ENCODE measurements around the gene BCAR3. TPM values are rescaled to one million over a fixed set of nuclear protein-coding genes. Genes with fewer than 3 reads are reported as not detected.
A peak's percentile ranks its signal among the peaks of the same experiment; 100 is the strongest.

The BCAR3 gene
- total and polyA plus RNA-seq, 2 experiments from 2014 or later, result 22.6 to 23.7 TPM

DNA sequence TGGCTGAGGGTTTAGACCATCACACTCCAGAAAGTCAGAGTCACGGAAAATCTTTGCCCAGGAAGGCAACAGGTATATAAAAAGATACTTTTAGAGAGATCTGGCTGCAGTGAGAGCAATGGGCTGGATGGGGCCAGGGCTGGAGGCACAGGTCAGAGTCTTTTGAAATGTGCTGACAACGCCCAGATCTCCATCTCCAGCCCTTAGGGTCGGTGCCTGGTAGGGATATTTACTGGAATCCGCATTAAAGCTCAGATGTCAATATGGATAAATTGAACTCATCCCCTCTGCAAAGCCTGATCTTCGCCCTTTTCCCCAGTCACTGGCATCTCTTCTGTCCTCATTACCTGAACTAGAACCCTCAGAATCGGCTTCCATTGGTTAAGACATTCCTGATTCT, 82.2 kb downstream of the BCAR3 start:
- H4K20me1 ChIP-seq (ENCODE audit: insufficient read depth, poor library complexity, severe bottlenecking), result no peaks in the 10 kb centered on the region
- peaks cover 88% of the 10 kb centered on the region for H3K79me2 ChIP-seq
- TF ChIP-seq EZH2 (IDR thresholded peaks at IDR 0.05; ENCODE audit: borderline replicate concordance) (no peak), EZH2phosphoT487 (IDR thresholded peaks at IDR 0.05; ENCODE audit: low read depth, severe bottlenecking, unreplicated experiment) (no peak)
- TF ChIP-seq, protein P1, sequence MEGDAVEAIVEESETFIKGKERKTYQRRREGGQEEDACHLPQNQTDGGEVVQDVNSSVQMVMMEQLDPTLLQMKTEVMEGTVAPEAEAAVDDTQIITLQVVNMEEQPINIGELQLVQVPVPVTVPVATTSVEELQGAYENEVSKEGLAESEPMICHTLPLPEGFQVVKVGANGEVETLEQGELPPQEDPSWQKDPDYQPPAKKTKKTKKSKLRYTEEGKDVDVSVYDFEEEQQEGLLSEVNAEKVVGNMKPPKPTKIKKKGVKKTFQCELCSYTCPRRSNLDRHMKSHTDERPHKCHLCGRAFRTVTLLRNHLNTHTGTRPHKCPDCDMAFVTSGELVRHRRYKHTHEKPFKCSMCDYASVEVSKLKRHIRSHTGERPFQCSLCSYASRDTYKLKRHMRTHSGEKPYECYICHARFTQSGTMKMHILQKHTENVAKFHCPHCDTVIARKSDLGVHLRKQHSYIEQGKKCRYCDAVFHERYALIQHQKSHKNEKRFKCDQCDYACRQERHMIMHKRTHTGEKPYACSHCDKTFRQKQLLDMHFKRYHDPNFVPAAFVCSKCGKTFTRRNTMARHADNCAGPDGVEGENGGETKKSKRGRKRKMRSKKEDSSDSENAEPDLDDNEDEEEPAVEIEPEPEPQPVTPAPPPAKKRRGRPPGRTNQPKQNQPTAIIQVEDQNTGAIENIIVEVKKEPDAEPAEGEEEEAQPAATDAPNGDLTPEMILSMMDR (IDR thresholded peaks at IDR 0.05; ENCODE audit: poor library complexity), result no peak
- H3K27ac ChIP-seq, result no peak overlapping the region
- no peak overlapping the region for H3K4me2 ChIP-seq
- H3K36me3 ChIP-seq (replicated peaks; ENCODE audit: insufficient read depth, low read depth), result no peaks in the 10 kb centered on the region
- 82% methylated on average over 6 of the region's 6 CpGs for WGBS (ENCODE audit: low lambda C conversion rate, missing lambda C conversion rate)
- no peaks in the 10 kb centered on the region for H3K9me3 ChIP-seq (ENCODE audit: low read depth)
- H3K9me2 ChIP-seq (replicated peaks; ENCODE audit: insufficient read depth), result no peaks in the 10 kb centered on the region
- no peak overlapping the region for H2AFZ ChIP-seq
- peaks cover 32% of the 10 kb centered on the region for H3K4me1 ChIP-seq (ENCODE audit: insufficient read depth)
- H3K27me3 ChIP-seq, result no peaks in the 10 kb centered on the region
- H3K4me3 ChIP-seq, result no peak overlapping the region
- DNase-seq (ENCODE audit: low spot score), result no peak

- no peak overlapping the region for H3K4me2 ChIP-seq
- no peaks in the 10 kb centered on the region for H3K9me3 ChIP-seq (ENCODE audit: low read depth)
- no peaks in the 10 kb centered on the region for H3K27me3 ChIP-seq
- DNase-seq (ENCODE audit: low spot score), result no peak
- H3K27ac ChIP-seq, result no peak overlapping the region
- H4K20me1 ChIP-seq (ENCODE audit: insufficient read depth, poor library complexity, severe bottlenecking), result no peaks in the 10 kb centered on the region
- H2AFZ ChIP-seq, result no peak overlapping the region
- peaks cover 88% of the 10 kb centered on the region for H3K79me2 ChIP-seq
- TF ChIP-seq EZH2 (IDR thresholded peaks at IDR 0.05; ENCODE audit: borderline replicate concordance) (no peak), EZH2phosphoT487 (IDR thresholded peaks at IDR 0.05; ENCODE audit: low read depth, severe bottlenecking, unreplicated experiment) (no peak)
- TF ChIP-seq, protein P1 (IDR thresholded peaks at IDR 0.05; ENCODE audit: poor library complexity), result no peak
- H3K36me3 ChIP-seq (replicated peaks; ENCODE audit: insufficient read depth, low read depth), result no peaks in the 10 kb centered on the region
- 89% methylated on average over 7 of the region's 7 CpGs for WGBS (ENCODE audit: low lambda C conversion rate, missing lambda C conversion rate)
- H3K9me2 ChIP-seq (replicated peaks; ENCODE audit: insufficient read depth), result no peaks in the 10 kb centered on the region
- no peak overlapping the region for H3K4me3 ChIP-seq
- peaks cover 37% of the 10 kb centered on the region for H3K4me1 ChIP-seq (ENCODE audit: insufficient read depth)
These were observed 82.7 kb downstream of the BCAR3 start for GRCh38 chr1:93598861-93599439.

- H2AFZ ChIP-seq, result no peak overlapping the region
- no peaks in the 10 kb centered on the region for H4K20me1 ChIP-seq (ENCODE audit: insufficient read depth, poor library complexity, severe bottlenecking)
- no peaks in the 10 kb centered on the region for H3K9me3 ChIP-seq (ENCODE audit: low read depth)
- no peak overlapping the region for H3K4me3 ChIP-seq
- no peak for TF ChIP-seq EZH2phosphoT487 (IDR thresholded peaks at IDR 0.05; ENCODE audit: low read depth, severe bottlenecking, unreplicated experiment)
- TF ChIP-seq, protein P1 (IDR thresholded peaks at IDR 0.05; ENCODE audit: poor library complexity), result no peak
- no peak for TF ChIP-seq EZH2 (IDR thresholded peaks at IDR 0.05; ENCODE audit: borderline replicate concordance)
- H3K4me1 ChIP-seq (ENCODE audit: insufficient read depth), result peaks cover 43% of the 10 kb centered on the region
- DNase-seq (ENCODE audit: low spot score), result no peak
- H3K4me2 ChIP-seq, result no peak overlapping the region
- peak overlapping the region; percentile 12 for H3K27ac ChIP-seq
- no peaks in the 10 kb centered on the region for H3K27me3 ChIP-seq
- WGBS (ENCODE audit: low lambda C conversion rate, missing lambda C conversion rate), result 91% methylated on average over 2 of the region's 2 CpGs
- no peaks in the 10 kb centered on the region for H3K9me2 ChIP-seq (replicated peaks; ENCODE audit: insufficient read depth)
- peaks cover 87% of the 10 kb centered on the region for H3K79me2 ChIP-seq
- H3K36me3 ChIP-seq (replicated peaks; ENCODE audit: insufficient read depth, low read depth), result no peaks in the 10 kb centered on the region
These were observed 83.2 kb downstream of the BCAR3 start for GRCh38 chr1:93598396-93598795.
